A549 (cell line): ENCODE results near the gene VPS35L. TPM values are rescaled to one million over a fixed set of nuclear protein-coding genes. Genes with fewer than 3 reads are reported as not detected.

ENCODE experiments used
- ATAC-seq, 2 experiments: fragments of 200-7000 bp in 1 of 2; fragments of >200 bp in 1 of 2; cut with Nextera tagmentation in 1 of 2; cut with Tn5 transposase in 1 of 2; 3 replicates each; pipeline versions ENCODE4 v1.8.0 to v1.9.1; 2018 to 2020; ENCODE audit warnings: mild to moderate bottlenecking in 1 of 2, moderate library complexity in 1 of 2
- CTCF ChIA-PET: fragments of 300-600 bp; sonication (Branson Sonifier 250); formaldehyde crosslinking; extraction: SDS; loops from one replicate; lab custom pipeline; 2021; ENCODE audit warnings: antibody characterized with exemption, inconsistent platforms; lab: Yijun Ruan, JAX
- POLR2A ChIA-PET: fragments of 350-600 bp; formaldehyde crosslinking; extraction: SDS; loops from one replicate; lab custom pipeline; 2021; ENCODE audit warnings: antibody characterized with exemption, inconsistent platforms; lab: Yijun Ruan, JAX
- DNase-seq, 2 experiments: peaks; one replicate each; pipeline versions ENCODE4 v3.0.0 to v3.0.0-alpha.2; 2011 to 2016; ENCODE audit warnings: low read depth in 1 of 2, low spot score in 1 of 2
- FAIRE-seq: peaks from 2 replicates; lab custom pipeline; 2011; peaks lifted over from hg19 to GRCh38; lab: Jason Lieb, UNC
- H3K27ac ChIP-seq, 2 experiments: fragments of >200 bp; sonication (Bioruptor Twin); formaldehyde crosslinking; 3 replicates each; pipeline ENCODE4 v1.5.1; 2016 to 2017
- H3K4me1 ChIP-seq: fragments of >200 bp; sonication (Bioruptor Twin); formaldehyde crosslinking; 3 replicates; pipeline ENCODE4 v1.6.1; 2016
- H3K4me2 ChIP-seq: fragments of >200 bp; sonication (Bioruptor Twin); formaldehyde crosslinking; 3 replicates; pipeline ENCODE4 v1.6.1; 2016
- H3K4me3 ChIP-seq: fragments of >200 bp; sonication (Bioruptor Twin); formaldehyde crosslinking; 3 replicates; pipeline ENCODE4 v1.5.1; 2016
- H3K9me3 ChIP-seq: fragments of >200 bp; sonication (Bioruptor Twin); formaldehyde crosslinking; 3 replicates; pipeline ENCODE4 v1.6.1; 2016
- CBX2 ChIP-seq: fragments of 200-600 bp; sonication (generic); IDR thresholded peaks from 2 replicates; pipeline ENCODE4 v1.6.1; 2016; ENCODE audit warnings: low read depth, mild to moderate bottlenecking, borderline replicate concordance
- CBX8 ChIP-seq: fragments of 200-600 bp; sonication (generic); IDR thresholded peaks from 2 replicates; pipeline ENCODE4 v1.6.1; 2016
- CHD2 ChIP-seq: fragments of 150-350 bp; IDR thresholded peaks from 2 replicates; pipeline ENCODE4 v1.6.1; 2014; ENCODE audit warnings: low read length; ENCODE audit not compliant: partially characterized antibody
- CHD4 ChIP-seq: fragments of 200-600 bp; sonication (generic); IDR thresholded peaks from 2 replicates; pipeline ENCODE4 v1.6.1; 2016; ENCODE audit warnings: antibody characterized with exemption, mild to moderate bottlenecking, borderline replicate concordance
- EHMT2 ChIP-seq: fragments of 200-600 bp; sonication (generic); IDR thresholded peaks from 2 replicates; pipeline ENCODE4 v1.6.1; 2016; ENCODE audit warnings: antibody characterized with exemption, low read depth, mild to moderate bottlenecking, moderate library complexity
- EP300 ChIP-seq, 2 experiments: fragments of >200 bp; sonication (Bioruptor Twin); formaldehyde crosslinking; IDR thresholded peaks; 2 replicates in 1 of 2; 3 replicates in 1 of 2; pipeline ENCODE4 v1.6.1; 2016 to 2017
- FOXS1 ChIP-seq: fragments of 250-450 bp; sonication (Bioruptor Pico); IDR thresholded peaks from 2 replicates; pipeline ENCODE4 v1.5.0; 2020; ENCODE audit warnings: mild to moderate bottlenecking, moderate library complexity
- GATA3 ChIP-seq: IDR thresholded peaks from 2 replicates; pipeline ENCODE4 v1.6.1; 2012; ENCODE audit warnings: borderline replicate concordance
- HDAC2 ChIP-seq: fragments of 200-600 bp; sonication (generic); IDR thresholded peaks from 2 replicates; pipeline ENCODE4 v1.6.1; 2016
- HOXB5 ChIP-seq: fragments of 250-450 bp; sonication (Bioruptor Pico); IDR thresholded peaks from 2 replicates; pipeline ENCODE4 v1.5.0; 2020; ENCODE audit warnings: mild to moderate bottlenecking, moderate library complexity
- KDM1A ChIP-seq: fragments of 200-600 bp; sonication (generic); IDR thresholded peaks from 2 replicates; pipeline ENCODE4 v1.6.1; 2016; ENCODE audit warnings: low read depth, mild to moderate bottlenecking
- KDM5A ChIP-seq: fragments of 200-600 bp; sonication (generic); IDR thresholded peaks from 2 replicates; pipeline ENCODE4 v1.6.1; 2016; ENCODE audit warnings: antibody characterized with exemption, mild to moderate bottlenecking
- NPAS2 ChIP-seq: fragments of 250-450 bp; sonication (Bioruptor Pico); IDR thresholded peaks from 2 replicates; pipeline ENCODE4 v1.8.0; 2022; ENCODE audit warnings: mild to moderate bottlenecking, moderate library complexity, borderline replicate concordance
- PHF8 ChIP-seq: fragments of 200-600 bp; sonication (generic); IDR thresholded peaks from 2 replicates; pipeline ENCODE4 v1.6.1; 2016; ENCODE audit warnings: low read depth, mild to moderate bottlenecking, antibody characterized with exemption, moderate library complexity, borderline replicate concordance
- POLR2A ChIP-seq: IDR thresholded peaks from 2 replicates; pipeline ENCODE4 v1.6.1; 2012; ENCODE audit warnings: mild to moderate bottlenecking, low read length
- RCOR1 ChIP-seq: fragments of 150-350 bp; IDR thresholded peaks from 2 replicates; pipeline ENCODE4 v1.6.1; 2014; ENCODE audit warnings: antibody characterized with exemption, low read length, low read depth
- RNF2 ChIP-seq: fragments of 200-600 bp; sonication (generic); IDR thresholded peaks from 2 replicates; pipeline ENCODE4 v1.6.1; 2016; ENCODE audit warnings: low read depth, mild to moderate bottlenecking, antibody characterized with exemption, moderate library complexity, borderline replicate concordance
- TP53 ChIP-seq: fragments of 250-450 bp; sonication (Bioruptor Pico); IDR thresholded peaks from 2 replicates; pipeline ENCODE4 v1.5.0; 2021; ENCODE audit warnings: mild to moderate bottlenecking, moderate library complexity
- ZNF302 ChIP-seq: fragments of 250-450 bp; sonication (Bioruptor Pico); IDR thresholded peaks from 2 replicates; pipeline ENCODE4 v1.9.0; 2021; ENCODE audit warnings: inconsistent platforms, mild to moderate bottlenecking, moderate library complexity
- WGBS: methylation state at CpG from one replicate; pipeline ENCODE4 v1.1.6; 2017; ENCODE audit errors: missing lambda C conversion rate; 5-methylcytosine and 5-hydroxymethylcytosine counted together
- polyA plus RNA-seq, 4 experiments: library from polyadenylated mRNA; depleted of rRNA in 3 of 4; stranded (reverse); fragments of >200 nt; fragmentation: RNase III in 1 of 4; extraction: RNeasy Plus Mini Kit Qiagen cat#74134 plus additional on column Dnase treatment in 1 of 4; gene quantifications; 2 replicates in 3 of 4; 3 replicates in 1 of 4; pipeline ENCODE4 v1.2.3, GENCODE V29; 2011 to 2017
- TF ChIP-seq, protein P1 (sequence below): IDR thresholded peaks from 2 replicates; pipeline ENCODE4 v1.6.1; 2012
- TF ChIP-seq, protein P2 (sequence below): fragments of 200-600 bp; sonication (generic); IDR thresholded peaks from 2 replicates; pipeline ENCODE4 v1.6.1; 2016; ENCODE audit warnings: antibody characterized with exemption, mild to moderate bottlenecking, moderate library complexity
- TF ChIP-seq, protein P3 (sequence below): fragments of >200 bp; sonication (Bioruptor Twin); formaldehyde crosslinking; IDR thresholded peaks from 2 replicates; pipeline ENCODE4 v1.6.1; 2016
- TF ChIP-seq, protein P4 (sequence below): IDR thresholded peaks from 2 replicates; pipeline ENCODE4 v1.6.1; 2012; ENCODE audit warnings: low read depth, borderline replicate concordance

VPS35L gene
- polyA plus RNA-seq, 2 of the 4 experiments (the other 2 are of a cell fraction): 38.4 to 47.7 TPM

DNA sequence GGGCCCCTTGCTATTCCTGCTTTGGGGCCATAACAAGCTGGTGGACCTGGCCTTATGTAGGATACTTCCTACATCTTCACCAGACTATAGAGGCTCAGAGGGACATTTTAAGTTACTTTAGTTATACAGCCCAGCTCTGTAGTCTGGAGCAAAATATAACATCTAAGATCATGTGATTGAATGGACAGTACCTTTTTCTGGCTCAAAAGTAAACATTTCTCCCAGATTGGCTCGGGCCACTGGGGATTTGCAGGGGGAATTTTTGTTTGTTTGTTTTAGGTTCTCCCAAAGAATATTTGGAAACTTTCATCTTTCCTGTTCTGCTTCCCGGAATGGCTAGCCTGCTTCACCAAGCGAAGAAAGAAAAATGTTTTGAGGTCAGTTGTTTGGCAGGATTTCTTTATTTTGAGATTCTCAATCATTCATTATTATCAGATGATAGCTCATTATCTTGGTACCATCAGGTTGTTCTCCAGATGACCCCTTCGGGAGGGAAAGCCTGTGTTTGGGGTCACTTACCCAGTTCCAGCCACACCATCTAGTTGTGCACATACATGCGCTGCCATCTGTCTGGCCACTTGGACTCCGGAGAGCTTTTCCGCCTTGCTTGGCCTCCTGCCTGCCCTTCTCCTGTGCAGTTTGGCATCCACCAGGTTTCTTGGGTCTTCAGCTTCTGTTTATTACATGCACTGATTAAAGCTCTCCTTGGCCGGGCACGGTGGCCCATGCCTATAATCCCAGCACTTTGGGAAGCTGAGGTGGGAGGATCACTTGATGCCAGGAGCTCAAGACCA lies 179.8 kb downstream of the VPS35L start:
- ATAC-seq: no peak
- Histone ChIP-seq H3K4me2 (no peak overlapping the region), H3K4me3 (no peak overlapping the region), H3K4me1 (no peaks in the 10 kb centered on the region), H3K9me3 (no peaks in the 10 kb centered on the region), H3K27ac (no peak overlapping the region)
- no peak for FAIRE-seq
- TF ChIP-seq KDM1A: no peak
- no peak for TF ChIP-seq EP300 (IDR thresholded peaks at IDR 0.05)
- no peak for TF ChIP-seq CBX2
- TF ChIP-seq, protein P1, sequence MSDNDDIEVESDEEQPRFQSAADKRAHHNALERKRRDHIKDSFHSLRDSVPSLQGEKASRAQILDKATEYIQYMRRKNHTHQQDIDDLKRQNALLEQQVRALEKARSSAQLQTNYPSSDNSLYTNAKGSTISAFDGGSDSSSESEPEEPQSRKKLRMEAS: no peak
- TF ChIP-seq, protein P2, sequence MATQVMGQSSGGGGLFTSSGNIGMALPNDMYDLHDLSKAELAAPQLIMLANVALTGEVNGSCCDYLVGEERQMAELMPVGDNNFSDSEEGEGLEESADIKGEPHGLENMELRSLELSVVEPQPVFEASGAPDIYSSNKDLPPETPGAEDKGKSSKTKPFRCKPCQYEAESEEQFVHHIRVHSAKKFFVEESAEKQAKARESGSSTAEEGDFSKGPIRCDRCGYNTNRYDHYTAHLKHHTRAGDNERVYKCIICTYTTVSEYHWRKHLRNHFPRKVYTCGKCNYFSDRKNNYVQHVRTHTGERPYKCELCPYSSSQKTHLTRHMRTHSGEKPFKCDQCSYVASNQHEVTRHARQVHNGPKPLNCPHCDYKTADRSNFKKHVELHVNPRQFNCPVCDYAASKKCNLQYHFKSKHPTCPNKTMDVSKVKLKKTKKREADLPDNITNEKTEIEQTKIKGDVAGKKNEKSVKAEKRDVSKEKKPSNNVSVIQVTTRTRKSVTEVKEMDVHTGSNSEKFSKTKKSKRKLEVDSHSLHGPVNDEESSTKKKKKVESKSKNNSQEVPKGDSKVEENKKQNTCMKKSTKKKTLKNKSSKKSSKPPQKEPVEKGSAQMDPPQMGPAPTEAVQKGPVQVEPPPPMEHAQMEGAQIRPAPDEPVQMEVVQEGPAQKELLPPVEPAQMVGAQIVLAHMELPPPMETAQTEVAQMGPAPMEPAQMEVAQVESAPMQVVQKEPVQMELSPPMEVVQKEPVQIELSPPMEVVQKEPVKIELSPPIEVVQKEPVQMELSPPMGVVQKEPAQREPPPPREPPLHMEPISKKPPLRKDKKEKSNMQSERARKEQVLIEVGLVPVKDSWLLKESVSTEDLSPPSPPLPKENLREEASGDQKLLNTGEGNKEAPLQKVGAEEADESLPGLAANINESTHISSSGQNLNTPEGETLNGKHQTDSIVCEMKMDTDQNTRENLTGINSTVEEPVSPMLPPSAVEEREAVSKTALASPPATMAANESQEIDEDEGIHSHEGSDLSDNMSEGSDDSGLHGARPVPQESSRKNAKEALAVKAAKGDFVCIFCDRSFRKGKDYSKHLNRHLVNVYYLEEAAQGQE: no peak
- POLR2A ChIA-PET: no interaction called here
- 79% methylated on average over 9 of the region's 9 CpGs for WGBS
- no peak for DNase-seq
- CTCF ChIA-PET: interaction anchor here (0.7 kb wide), 1 partner anchor 165 kb away, joined by 4 read pairs; no protein-coding TSS in a partner anchor

DNA sequence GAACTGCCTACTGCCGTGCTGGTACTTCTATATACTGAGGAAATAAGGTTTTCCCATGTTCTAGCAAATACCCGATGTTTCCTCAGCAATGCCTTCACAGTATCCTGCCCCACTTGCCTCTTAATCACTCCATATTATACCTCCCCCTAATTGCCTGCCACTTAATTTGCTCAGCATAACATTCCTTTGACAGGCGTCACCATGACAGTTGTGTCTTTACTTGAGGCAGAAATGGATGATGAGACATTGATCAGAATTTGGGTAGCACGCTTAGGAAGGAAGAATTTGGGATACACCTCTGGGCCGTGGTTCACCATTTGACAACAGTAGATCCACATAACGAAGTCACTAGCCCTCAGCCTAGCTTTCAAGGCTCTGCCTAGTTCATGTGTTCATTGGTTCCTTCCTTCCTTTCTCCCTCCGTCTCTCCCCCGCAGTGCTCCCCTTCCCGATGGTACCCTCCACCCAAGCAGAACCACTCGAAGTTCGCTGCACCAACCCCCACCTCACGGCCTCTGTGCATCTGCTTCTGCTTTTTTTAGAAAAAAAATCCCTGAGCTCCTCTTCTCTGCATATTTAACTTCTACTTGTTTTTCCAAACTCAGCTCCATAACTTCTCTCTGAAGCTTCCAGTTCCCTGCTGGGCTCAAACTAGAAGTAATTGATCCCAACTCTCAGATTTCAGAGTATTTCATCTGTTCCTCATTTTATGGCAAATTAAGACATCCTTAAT lies 182.0 kb downstream of the VPS35L start:
- DNase-seq (no peak), ATAC-seq (no peak), FAIRE-seq (no peak)
- H3K4me1 ChIP-seq: no peaks in the 10 kb centered on the region
- H3K4me3 ChIP-seq: no peak overlapping the region
- POLR2A ChIA-PET: no interaction called here
- TF ChIP-seq CBX8 (no peak), CHD2 (no peak), ZNF302 (CRISPR knock-in tag) (no peak), RCOR1 (no peak), FOXS1 (CRISPR knock-in tag) (no peak), HDAC2 (no peak), PHF8 (no peak), POLR2A (no peak), RNF2 (no peak), HOXB5 (CRISPR knock-in tag) (no peak), TP53 (CRISPR knock-in tag) (no peak), KDM1A (no peak), KDM5A (no peak), GATA3 (no peak), EHMT2 (no peak), NPAS2 (no peak), CHD4 (no peak)
- TF ChIP-seq, protein P3, sequence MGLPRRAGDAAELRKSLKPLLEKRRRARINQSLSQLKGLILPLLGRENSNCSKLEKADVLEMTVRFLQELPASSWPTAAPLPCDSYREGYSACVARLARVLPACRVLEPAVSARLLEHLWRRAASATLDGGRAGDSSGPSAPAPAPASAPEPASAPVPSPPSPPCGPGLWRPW: no peak
- TF ChIP-seq, protein P4, sequence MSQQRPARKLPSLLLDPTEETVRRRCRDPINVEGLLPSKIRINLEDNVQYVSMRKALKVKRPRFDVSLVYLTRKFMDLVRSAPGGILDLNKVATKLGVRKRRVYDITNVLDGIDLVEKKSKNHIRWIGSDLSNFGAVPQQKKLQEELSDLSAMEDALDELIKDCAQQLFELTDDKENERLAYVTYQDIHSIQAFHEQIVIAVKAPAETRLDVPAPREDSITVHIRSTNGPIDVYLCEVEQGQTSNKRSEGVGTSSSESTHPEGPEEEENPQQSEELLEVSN: no peak
- no peak overlapping the region for H3K4me2 ChIP-seq
- no peak overlapping the region for H3K27ac ChIP-seq
- CTCF ChIA-PET: no interaction called here
- no peaks in the 10 kb centered on the region for H3K9me3 ChIP-seq
- WGBS: 89% methylated on average over 12 of the region's 12 CpGs
